ENCODE results near the gene TFB1M. TPM values are rescaled to one million over a fixed set of nuclear protein-coding genes. Genes with fewer than 3 reads are reported as not detected.
"Not testable (repeated sequence)": the region's sequence is repeated elsewhere in the genome, so short reads cannot be mapped to it uniquely, and the experiment has no call there.

The TFB1M gene
- total RNA-seq = 14.1 TPM

- DNase-seq = peak; percentile 99
Measured at GRCh38 chr6:155314092-155314772, at the start of gene TFB1M. TSS of gene TFB1M (minus strand) at chr6:155314484. CDS start at chr6:155314428, 56 bp downstream.

GRCh38 chr6:155364021-155364420, 49.7 kb upstream of the TFB1M start:
- not testable (repeated sequence) for DNase-seq

GRCh38 chr6:155362968-155363632, 48.8 kb upstream of the TFB1M start:
- not testable (repeated sequence) for DNase-seq

- DNase-seq = no peak
Measured at GRCh38 chr6:155354167-155354566, 39.9 kb upstream of the TFB1M start.

GRCh38 chr6:155352811-155353210, 38.5 kb upstream of the TFB1M start:
- DNase-seq = no peak

GRCh38 chr6:155352130-155352420, 37.8 kb upstream of the TFB1M start:
- DNase-seq = no peak

- no peak for DNase-seq
Measured at GRCh38 chr6:155351273-155352129, 37.2 kb upstream of the TFB1M start.

GRCh38 chr6:155349956-155350355, 35.7 kb upstream of the TFB1M start:
- no peak for DNase-seq

GRCh38 chr6:155349129-155349528, 34.8 kb upstream of the TFB1M start:
- DNase-seq = no peak

- DNase-seq = no peak
Measured at GRCh38 chr6:155347800-155348199, 33.5 kb upstream of the TFB1M start.

- DNase-seq = no peak
Measured at GRCh38 chr6:155346957-155347356, 32.7 kb upstream of the TFB1M start.

GRCh38 chr6:155344341-155345006, 30.2 kb upstream of the TFB1M start:
- DNase-seq = no peak

GRCh38 chr6:155341130-155341828, 27.0 kb upstream of the TFB1M start:
- DNase-seq = no peak

- no peak for DNase-seq
Measured at GRCh38 chr6:155340464-155341129, 26.3 kb upstream of the TFB1M start.

GRCh38 chr6:155339929-155340328, 25.6 kb upstream of the TFB1M start:
- DNase-seq = not testable (repeated sequence)

GRCh38 chr6:155338237-155338636, 24.0 kb upstream of the TFB1M start:
- DNase-seq = not testable (repeated sequence)

GRCh38 chr6:155335265-155335664, 21.0 kb upstream of the TFB1M start:
- no peak for DNase-seq

GRCh38 chr6:155334073-155334472, 19.8 kb upstream of the TFB1M start:
- DNase-seq = not testable (repeated sequence)

GRCh38 chr6:155333414-155333813, 19.1 kb upstream of the TFB1M start:
- no peak for DNase-seq

- no peak for DNase-seq
Measured at GRCh38 chr6:155330922-155331321, 16.6 kb upstream of the TFB1M start.

- DNase-seq = no peak
Measured at GRCh38 chr6:155330133-155330734, 15.9 kb upstream of the TFB1M start.

All from tongue (tissue), 2 donors.